Lung (tissue), 12 donors: ENCODE measurements around the gene LUZP1. TPM values are rescaled to one million over a fixed set of nuclear protein-coding genes. Genes with fewer than 3 reads are reported as not detected.

Experiments used
- ATAC-seq: fragments of 200-7000 bp; cut with Tn5 transposase; one replicate; pipeline ENCODE4 v1.9.1; 2020; ENCODE audit warnings: moderate number of reproducible peaks; ENCODE audit not compliant: insufficient read depth, low FRiP score
- DNase-seq, 3 donors: peaks; one replicate each; pipeline ENCODE4 v3.0.0-alpha.2; 2013 to 2017
- H3K27ac ChIP-seq, 2 donors: one replicate each; pipeline ENCODE4 v1.5.1; 2013; ENCODE audit warnings: mild to moderate bottlenecking in 2 of 2, moderate library complexity in 2 of 2, control low read depth in 1 of 2, inconsistent platforms in 1 of 2, low read depth in 1 of 2, low read length in 1 of 2
- H3K27me3 ChIP-seq, 3 donors: one replicate each; pipeline ENCODE4 v1.5.1; 2013; ENCODE audit warnings: low read length in 2 of 3; ENCODE audit not compliant: control insufficient read depth in 3 of 3, insufficient read depth in 3 of 3
- H3K36me3 ChIP-seq, 4 donors: one replicate each; pipeline ENCODE4 v1.5.1; 2013; ENCODE audit warnings: low read length in 4 of 4, mild to moderate bottlenecking in 1 of 4, moderate library complexity in 1 of 4; ENCODE audit not compliant: control insufficient read depth in 4 of 4, insufficient read depth in 4 of 4
- H3K4me1 ChIP-seq, 5 donors: one replicate each; pipeline ENCODE4 v1.5.1; 2013; ENCODE audit warnings: low read length in 5 of 5, mild to moderate bottlenecking in 2 of 5, moderate library complexity in 1 of 5; ENCODE audit not compliant: control insufficient read depth in 5 of 5, insufficient read depth in 5 of 5
- H3K4me3 ChIP-seq: one replicate; pipeline ENCODE4 v1.5.1; 2013; ENCODE audit warnings: mild to moderate bottlenecking, control low read depth, moderate library complexity
- H3K9ac ChIP-seq, 2 donors: one replicate each; pipeline ENCODE4 v1.5.1; 2013; ENCODE audit warnings: low read length in 2 of 2, control low read depth in 1 of 2; ENCODE audit not compliant: insufficient read depth in 1 of 2
- H3K9me3 ChIP-seq, 4 donors: one replicate each; pipeline ENCODE4 v1.5.1; 2013; ENCODE audit warnings: low read length in 3 of 4, mild to moderate bottlenecking in 1 of 4, moderate library complexity in 1 of 4; ENCODE audit not compliant: control insufficient read depth in 4 of 4, insufficient read depth in 3 of 4
- CTCF ChIP-seq: IDR thresholded peaks from 2 replicates; pipeline ENCODE4 v1.5.1; 2012; ENCODE audit warnings: mild to moderate bottlenecking; ENCODE audit errors: control extremely low read depth, extremely low read depth
- WGBS, 2 donors: extraction: QIAGEN DNeasy Blood & Tissue Kit; methylation state at CpG; one replicate each; pipeline ENCODE4 v1.1.7; 2013; 5-methylcytosine and 5-hydroxymethylcytosine counted together
- polyA plus RNA-seq, 2 donors: library from polyadenylated mRNA; stranded (reverse); fragments of 200-250 nt; gene quantifications; one replicate each; pipeline ENCODE4 v1.2.1, GENCODE V29; 2013
- total RNA-seq, 2 donors: library from RNA; depleted of rRNA in 1 of 2; stranded (reverse); fragments of >200 nt in 1 of 2; gene quantifications; one replicate each; pipeline ENCODE4 v1.2.1, GENCODE V29; 2014 to 2021
- donor health status: control.
- donor health status: control.
- donor health status: Bipolar disorder and iron deficiency.
- donor health status: healthy.
- donor health status: DM: yes; HTN: yes; CAD: no.

The LUZP1 gene
- total and polyA plus RNA-seq, 4 donors, result 4.0 to 27.5 (median 17.7) TPM

- DNase-seq (no peak), ATAC-seq (no peak)
- Histone ChIP-seq H3K36me3 (peaks cover 0 to 3% (median 0%) of the 10 kb centered on the region in 4 donors), H3K27ac (no peak overlapping the region), H3K9ac (no peak overlapping the region), H3K4me3 (no peak overlapping the region), H3K4me1 (peaks cover 0 to 9% (median 0%) of the 10 kb centered on the region in 5 donors), H3K9me3 (peaks cover 0 to 2% (median 0%) of the 10 kb centered on the region in 4 donors), H3K27me3 (no peaks in the 10 kb centered on the region)
- no peak for TF ChIP-seq CTCF
- WGBS, 2 donors, result 97 to 100% methylated on average over 6 of the region's 6 CpGs
These were observed 27.6 kb downstream of the LUZP1 start for GRCh38 chr1:23140940-23141596.

- no peak overlapping the region for H3K27ac ChIP-seq
- no peaks in the 10 kb centered on the region for H3K27me3 ChIP-seq
- H3K9ac ChIP-seq, result no peak overlapping the region
- ATAC-seq (no peak), DNase-seq (no peak)
- 92 to 96% methylated on average over 2 of the region's 2 CpGs for WGBS, 2 donors
- H3K36me3 ChIP-seq, result no peaks in the 10 kb centered on the region
- H3K4me3 ChIP-seq, result no peak overlapping the region
- no peak for TF ChIP-seq CTCF
- peaks cover 0 to 1% (median 0%) of the 10 kb centered on the region in 4 donors for H3K9me3 ChIP-seq
- H3K4me1 ChIP-seq, result peaks cover 0 to 7% (median 0%) of the 10 kb centered on the region in 5 donors
These were observed 33.4 kb downstream of the LUZP1 start for GRCh38 chr1:23135268-23135667.

GRCh38 chr1:23134055-23134454, 34.6 kb downstream of the LUZP1 start:
- no peak overlapping the region for H3K9ac ChIP-seq
- no peak overlapping the region for H3K27ac ChIP-seq
- no peak for DNase-seq
- no peaks in the 10 kb centered on the region for H3K9me3 ChIP-seq
- H3K27me3 ChIP-seq, result no peaks in the 10 kb centered on the region
- WGBS, 2 donors, result 96% methylated on average over 4 of the region's 4 CpGs
- TF ChIP-seq CTCF, result no peak
- no peak overlapping the region for H3K4me3 ChIP-seq
- H3K36me3 ChIP-seq, result no peaks in the 10 kb centered on the region
- peaks cover 0 to 7% (median 0%) of the 10 kb centered on the region in 5 donors for H3K4me1 ChIP-seq
- no peak for ATAC-seq

- no peak for DNase-seq
- 94 to 97% methylated on average over 5 of the region's 5 CpGs for WGBS, 2 donors
These were observed 35.1 kb downstream of the LUZP1 start for GRCh38 chr1:23133587-23133986.

More at GRCh38 chr1:23133587-23133986, 35.1 kb downstream of the LUZP1 start:
- Histone ChIP-seq H3K36me3 (no peaks in the 10 kb centered on the region), H3K9ac (no peak overlapping the region), H3K9me3 (no peaks in the 10 kb centered on the region), H3K27me3 (no peaks in the 10 kb centered on the region), H3K4me3 (no peak overlapping the region), H3K4me1 (peaks cover 0 to 7% (median 0%) of the 10 kb centered on the region in 5 donors), H3K27ac (no peak overlapping the region)
- ATAC-seq, result no peak
- no peak for TF ChIP-seq CTCF
